Parathyroid adenoma (tissue), 2 donors: ENCODE data around the gene ELP4.

Experiments
- H2AFZ ChIP-seq: fragments of 300-600 bp; sonication (generic); one replicate; pipeline ENCODE4 v1.7.0; 2017; ENCODE audit warnings: antibody characterized with exemption, mild to moderate bottlenecking
- H3K27ac ChIP-seq: fragments of 300-600 bp; sonication (generic); one replicate; pipeline ENCODE4 v1.7.0; 2017
- H3K27me3 ChIP-seq: fragments of 300-600 bp; sonication (generic); one replicate; pipeline ENCODE4 v1.7.0; 2017; ENCODE audit warnings: low read length; ENCODE audit not compliant: control insufficient read depth, insufficient read depth
- H3K36me3 ChIP-seq: fragments of 300-600 bp; sonication (generic); one replicate; pipeline ENCODE4 v1.7.0; 2017; ENCODE audit warnings: low read length; ENCODE audit not compliant: control insufficient read depth, insufficient read depth
- H3K4me1 ChIP-seq: fragments of 300-600 bp; sonication (generic); one replicate; pipeline ENCODE4 v1.7.0; 2017; ENCODE audit warnings: control low read depth
- H3K4me2 ChIP-seq: fragments of 300-600 bp; sonication (generic); one replicate; pipeline ENCODE4 v1.7.0; 2017; ENCODE audit warnings: low read length
- H3K4me3 ChIP-seq: fragments of 300-600 bp; sonication (generic); one replicate; pipeline ENCODE4 v1.7.0; 2017; ENCODE audit warnings: low read depth, low read length
- H3K79me2 ChIP-seq: fragments of 300-600 bp; sonication (generic); one replicate; pipeline ENCODE4 v1.7.0; 2017; ENCODE audit warnings: control low read depth
- H3K9ac ChIP-seq: fragments of 300-600 bp; sonication (generic); one replicate; pipeline ENCODE4 v1.7.0; 2017; ENCODE audit warnings: mild to moderate bottlenecking
- H3K9me3 ChIP-seq: fragments of 300-600 bp; sonication (generic); one replicate; pipeline ENCODE4 v1.7.0; 2017; ENCODE audit warnings: low read length; ENCODE audit not compliant: control insufficient read depth
- TF ChIP-seq, protein P1 (sequence below): fragments of 300-600 bp; sonication (generic); IDR thresholded peaks from one replicate; pipeline ENCODE4 v1.7.0; 2017; ENCODE audit warnings: antibody characterized with exemption, mild to moderate bottlenecking
- donor health status: primary hyperparathyroidism.

Gene ELP4

DNA sequence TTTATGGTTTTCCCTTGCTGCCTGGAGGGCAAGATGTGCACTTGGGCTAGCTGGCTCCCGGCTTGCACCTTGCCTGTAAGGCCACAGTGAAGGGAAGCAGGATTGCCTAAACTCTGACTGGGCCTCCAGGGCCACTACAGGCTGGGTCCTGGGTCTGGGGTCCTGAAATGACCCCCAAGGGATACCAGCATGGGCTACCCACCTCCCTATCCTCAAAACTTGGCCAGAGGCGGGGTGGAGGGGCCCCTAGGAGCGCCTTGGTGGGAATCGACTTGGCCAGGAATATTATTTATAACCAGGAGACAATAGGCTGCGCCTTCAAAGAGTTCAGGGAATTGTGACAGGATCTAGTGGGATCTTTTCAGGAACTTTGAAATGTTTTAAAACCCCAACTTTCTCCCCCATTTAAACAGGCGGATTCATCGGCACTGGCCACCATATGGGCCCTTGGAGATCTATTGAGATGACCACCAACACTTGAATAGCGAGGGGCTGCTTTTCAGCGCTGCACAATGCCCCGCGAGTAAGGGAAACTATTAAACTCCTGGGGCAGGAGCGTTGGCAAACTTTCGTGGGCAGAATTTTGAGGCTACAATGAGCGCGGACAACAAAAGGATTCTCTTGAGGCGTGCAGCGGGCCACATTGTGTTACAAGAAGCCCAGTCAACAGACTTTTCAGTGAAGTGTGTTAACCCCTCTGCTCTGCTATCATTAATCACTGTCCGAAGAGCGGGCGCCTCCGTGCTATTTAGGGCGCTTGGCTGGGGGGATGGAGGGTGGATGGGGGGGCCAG lies 286.3 kb downstream of the ELP4 start:
- Histone ChIP-seq H3K79me2 (no peaks in the 10 kb centered on the region), H3K9ac (no peak overlapping the region), H3K27me3 (peaks cover 4% of the 10 kb centered on the region), H3K9me3 (no peaks in the 10 kb centered on the region), H3K27ac (no peak overlapping the region), H2AFZ (no peak overlapping the region), H3K4me1 (no peaks in the 10 kb centered on the region), H3K4me2 (no peak overlapping the region), H3K4me3 (no peak overlapping the region), H3K36me3 (no peaks in the 10 kb centered on the region)
- TF ChIP-seq, protein P1, sequence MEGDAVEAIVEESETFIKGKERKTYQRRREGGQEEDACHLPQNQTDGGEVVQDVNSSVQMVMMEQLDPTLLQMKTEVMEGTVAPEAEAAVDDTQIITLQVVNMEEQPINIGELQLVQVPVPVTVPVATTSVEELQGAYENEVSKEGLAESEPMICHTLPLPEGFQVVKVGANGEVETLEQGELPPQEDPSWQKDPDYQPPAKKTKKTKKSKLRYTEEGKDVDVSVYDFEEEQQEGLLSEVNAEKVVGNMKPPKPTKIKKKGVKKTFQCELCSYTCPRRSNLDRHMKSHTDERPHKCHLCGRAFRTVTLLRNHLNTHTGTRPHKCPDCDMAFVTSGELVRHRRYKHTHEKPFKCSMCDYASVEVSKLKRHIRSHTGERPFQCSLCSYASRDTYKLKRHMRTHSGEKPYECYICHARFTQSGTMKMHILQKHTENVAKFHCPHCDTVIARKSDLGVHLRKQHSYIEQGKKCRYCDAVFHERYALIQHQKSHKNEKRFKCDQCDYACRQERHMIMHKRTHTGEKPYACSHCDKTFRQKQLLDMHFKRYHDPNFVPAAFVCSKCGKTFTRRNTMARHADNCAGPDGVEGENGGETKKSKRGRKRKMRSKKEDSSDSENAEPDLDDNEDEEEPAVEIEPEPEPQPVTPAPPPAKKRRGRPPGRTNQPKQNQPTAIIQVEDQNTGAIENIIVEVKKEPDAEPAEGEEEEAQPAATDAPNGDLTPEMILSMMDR, result no peak

DNA sequence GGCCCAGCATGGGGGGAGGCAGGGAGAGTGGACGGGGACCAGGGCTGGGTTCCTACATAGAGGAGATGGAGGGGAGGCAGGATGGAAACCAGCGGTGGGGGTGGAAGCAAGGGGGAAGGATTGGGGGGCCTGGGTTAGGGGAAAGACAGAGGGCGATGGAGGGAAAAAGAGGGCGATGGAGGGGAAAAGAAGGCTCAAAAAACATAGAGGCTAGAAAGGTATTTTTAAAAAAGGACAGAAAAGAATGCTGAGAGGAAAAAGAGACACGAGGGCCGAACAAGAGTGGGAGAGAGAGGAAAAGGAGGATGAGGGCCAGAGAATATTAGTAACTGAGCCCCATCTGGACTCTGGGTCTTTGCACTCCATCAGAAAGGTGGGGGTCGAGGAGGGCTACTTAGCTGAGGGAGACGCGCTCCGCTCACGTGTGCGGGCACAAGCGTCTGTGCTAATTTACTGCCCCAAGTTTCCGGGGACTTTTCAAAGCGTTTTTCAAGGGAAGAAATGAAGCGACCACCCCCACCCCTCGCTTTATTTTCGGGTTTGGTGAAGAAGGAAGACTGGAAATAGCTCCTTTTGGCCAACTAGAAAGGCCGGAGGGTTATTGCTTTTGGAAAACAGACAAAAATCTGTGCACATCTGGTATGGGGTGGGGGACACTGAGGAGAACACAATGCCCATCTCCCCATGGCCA lies 287.1 kb downstream of the ELP4 start:
- no peaks in the 10 kb centered on the region for H3K9me3 ChIP-seq
- no peak overlapping the region for H3K4me2 ChIP-seq
- no peaks in the 10 kb centered on the region for H3K36me3 ChIP-seq
- H3K27me3 ChIP-seq, result peaks cover 8% of the 10 kb centered on the region
- H3K4me3 ChIP-seq, result no peak overlapping the region
- no peak overlapping the region for H3K27ac ChIP-seq
- H2AFZ ChIP-seq, result no peak overlapping the region
- H3K4me1 ChIP-seq, result no peaks in the 10 kb centered on the region
- no peaks in the 10 kb centered on the region for H3K79me2 ChIP-seq
- TF ChIP-seq, protein P1, result no peak
- H3K9ac ChIP-seq, result no peak overlapping the region

DNA sequence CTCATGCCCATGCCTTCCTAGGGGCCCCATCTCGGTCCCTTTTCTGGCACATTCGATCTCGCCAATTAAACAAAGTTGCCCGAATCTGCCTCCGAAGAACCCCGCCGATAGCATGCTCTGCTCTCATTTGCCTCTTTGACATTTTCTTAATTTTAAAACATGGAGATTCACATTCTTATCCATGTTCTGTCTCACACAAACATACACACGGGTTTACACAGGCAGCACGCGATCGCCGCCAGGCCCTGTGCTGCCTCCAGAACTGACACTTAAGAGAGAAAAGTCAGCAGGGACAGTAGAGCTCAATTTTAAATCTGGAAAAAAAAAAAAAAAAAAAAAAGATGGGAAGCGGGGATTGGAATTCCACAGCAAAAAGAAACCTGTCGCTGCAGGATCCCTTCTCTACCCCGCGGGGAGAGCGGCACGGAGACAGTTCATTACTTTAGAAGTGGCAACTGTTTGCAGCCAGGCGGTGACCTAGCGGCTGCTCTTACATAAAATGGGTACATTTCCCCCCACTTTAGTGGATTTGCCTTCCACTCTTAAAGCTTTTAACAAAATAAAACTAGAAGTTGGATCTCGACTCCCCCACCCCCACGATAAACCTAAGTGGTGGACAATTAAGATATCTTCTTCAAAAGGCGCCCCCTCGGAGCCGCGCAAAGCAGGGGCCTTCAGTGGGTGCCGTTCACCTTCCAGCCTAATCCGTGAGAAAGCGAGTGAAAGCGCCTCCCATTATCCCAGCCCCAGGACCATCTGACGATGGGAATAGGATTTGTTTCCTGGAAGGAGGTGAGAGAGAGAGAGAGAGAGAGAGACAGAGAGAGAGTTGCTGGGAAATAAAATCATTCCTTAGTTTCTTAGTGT lies 287.9 kb downstream of the ELP4 start:
- Histone ChIP-seq H3K9me3 (no peaks in the 10 kb centered on the region), H2AFZ (no peak overlapping the region), H3K4me2 (no peak overlapping the region), H3K4me1 (no peaks in the 10 kb centered on the region), H3K36me3 (no peaks in the 10 kb centered on the region), H3K9ac (no peak overlapping the region), H3K79me2 (no peaks in the 10 kb centered on the region), H3K27ac (no peak overlapping the region), H3K27me3 (peaks cover 8% of the 10 kb centered on the region), H3K4me3 (no peak overlapping the region)
- TF ChIP-seq, protein P1, result no peak

DNA sequence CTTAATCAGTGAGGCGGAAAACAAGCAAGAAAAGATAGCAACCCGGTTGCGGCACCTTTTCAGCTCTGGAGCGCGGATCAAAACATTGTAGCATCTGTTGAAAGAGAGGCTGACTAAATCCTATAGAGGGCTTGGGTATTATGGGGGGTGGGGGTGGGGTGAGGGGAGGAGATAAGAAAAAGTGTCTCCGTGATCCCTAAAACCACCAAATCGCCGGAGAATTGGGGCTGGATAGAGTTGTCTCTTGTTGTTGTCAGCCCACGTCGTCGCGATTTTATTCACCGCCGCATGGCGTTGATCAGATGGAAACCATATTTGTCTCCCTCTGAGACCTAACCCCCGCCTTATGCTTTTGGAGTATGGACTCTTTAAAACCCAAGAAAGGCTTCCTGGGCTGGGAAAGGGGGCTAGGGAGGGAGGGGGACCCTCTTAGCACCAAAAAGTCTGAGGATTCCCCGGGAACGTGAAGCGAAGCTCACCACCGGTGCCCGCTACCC lies 288.5 kb downstream of the ELP4 start:
- Histone ChIP-seq H2AFZ (no peak overlapping the region), H3K4me2 (no peak overlapping the region), H3K9ac (no peak overlapping the region), H3K79me2 (no peaks in the 10 kb centered on the region), H3K36me3 (no peaks in the 10 kb centered on the region), H3K27ac (no peak overlapping the region), H3K27me3 (peaks cover 8% of the 10 kb centered on the region), H3K4me3 (no peak overlapping the region), H3K9me3 (no peaks in the 10 kb centered on the region), H3K4me1 (no peaks in the 10 kb centered on the region)
- TF ChIP-seq, protein P1, result no peak
